Stimulated activated naive CD8-positive, alpha-beta T cell treated with anti-CD3 and anti-CD28 coated beads, Interleukin-15, Interleukin-2, amounts not matched to agents 100 U/mL and 50 U/mL, for 24 hours (primary cell): ENCODE results near the gene SNRPD3.
"Not testable (repeated sequence)": the region's sequence is repeated elsewhere in the genome, so short reads cannot be mapped to it uniquely, and the experiment has no call there.

Experiments
- ATAC-seq: fragments of 150-1000 bp; cut with Tn5 transposase; one replicate; pipeline ENCODE4 v1.10.0; 2021
- DNase-seq: peaks from one replicate; pipeline ENCODE4 v3.0.0; 2021

Gene SNRPD3

DNA sequence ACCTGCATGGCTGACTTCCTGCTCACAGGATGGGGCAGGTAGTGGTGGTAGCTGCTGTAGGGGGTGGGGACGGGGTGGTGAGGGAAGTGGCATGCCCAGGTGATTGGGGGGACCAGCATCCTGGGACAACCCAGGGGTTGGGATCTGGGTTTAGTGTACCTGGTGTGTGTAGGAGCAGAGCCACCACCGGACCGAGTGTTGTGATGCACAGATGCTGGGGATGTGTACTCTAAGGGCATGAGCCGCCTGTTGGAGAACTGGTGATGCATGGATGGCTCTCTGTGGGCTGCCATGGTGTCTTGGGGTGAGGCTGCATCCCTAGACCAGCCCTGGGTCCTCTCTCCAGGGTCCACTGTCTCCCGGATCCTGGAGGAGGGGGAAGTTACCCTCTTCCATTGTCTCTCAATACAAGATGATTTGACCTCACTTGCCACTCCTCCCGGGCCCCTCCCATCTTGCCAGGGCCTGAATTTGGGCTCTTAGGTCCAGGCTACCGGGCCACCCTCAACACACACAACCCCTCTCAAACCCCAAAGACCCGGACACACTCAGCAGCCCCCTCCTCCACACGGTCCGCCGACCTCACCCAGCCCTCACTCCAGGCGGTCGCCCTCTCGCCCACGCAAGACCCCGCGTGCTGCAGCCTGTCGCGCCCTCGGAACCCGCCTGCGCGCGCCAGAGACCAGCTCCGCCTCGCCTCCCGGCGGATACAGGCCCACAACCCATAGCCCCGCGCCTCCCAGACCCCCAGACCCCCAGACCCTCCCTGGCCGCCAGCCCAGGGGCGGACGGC is 36.5 kb downstream of the SNRPD3 start:
- no peak for ATAC-seq

GRCh38 chr22:24592851-24593558 is 37.2 kb downstream of the SNRPD3 start, which contains the start of gene LRRC75B:
Gene LRRC75B (minus strand): TSS chr22:24593073. CDS start chr22:24593039, 34 bp downstream.
- peak; percentile 66 for DNase-seq
- ATAC-seq = peak; percentile 80

More for the DNA sequence above, 36.5 kb downstream of the SNRPD3 start:
- peak; percentile 24 for DNase-seq

GRCh38 chr22:24593559-24593835 is 37.7 kb downstream of the SNRPD3 start:
- DNase-seq, ATAC-seq: not testable (repeated sequence)

DNA sequence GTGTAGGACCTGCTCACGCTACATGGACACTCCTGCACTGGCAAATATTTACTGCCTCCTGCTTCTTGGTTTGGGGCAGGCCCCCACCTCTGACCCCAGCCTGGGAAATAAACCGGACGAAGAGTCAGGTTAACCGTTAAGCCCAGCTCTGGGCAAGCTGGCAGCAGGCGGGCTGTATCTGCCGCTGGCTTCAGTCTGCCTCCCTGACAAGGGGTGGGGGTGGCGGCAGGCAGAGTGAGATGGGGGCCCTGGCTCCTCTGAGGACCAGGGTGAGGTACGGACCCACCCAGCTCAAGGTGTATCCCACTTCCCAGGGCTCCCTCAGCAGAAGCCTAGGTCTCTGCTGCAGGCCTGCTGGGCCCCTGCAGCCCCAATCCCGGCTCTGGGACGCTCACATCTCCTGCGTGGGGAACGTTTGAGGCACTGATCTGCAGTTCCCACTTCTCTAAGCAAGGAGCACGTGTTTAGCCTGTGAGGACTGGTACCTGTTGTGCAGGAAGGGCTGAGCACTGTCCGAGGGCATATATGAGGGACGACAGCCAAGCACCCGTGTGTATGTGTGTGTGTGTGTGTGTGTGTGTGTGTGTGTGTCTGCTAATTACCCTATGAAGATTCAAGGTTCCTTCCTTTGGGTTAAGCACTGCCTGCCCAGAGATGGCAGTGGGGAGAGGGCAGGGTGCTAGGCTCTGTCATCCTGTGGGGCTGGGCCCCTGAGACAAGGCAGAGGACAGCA is 38.2 kb downstream of the SNRPD3 start:
- DNase-seq (no peak), ATAC-seq (no peak)

DNA sequence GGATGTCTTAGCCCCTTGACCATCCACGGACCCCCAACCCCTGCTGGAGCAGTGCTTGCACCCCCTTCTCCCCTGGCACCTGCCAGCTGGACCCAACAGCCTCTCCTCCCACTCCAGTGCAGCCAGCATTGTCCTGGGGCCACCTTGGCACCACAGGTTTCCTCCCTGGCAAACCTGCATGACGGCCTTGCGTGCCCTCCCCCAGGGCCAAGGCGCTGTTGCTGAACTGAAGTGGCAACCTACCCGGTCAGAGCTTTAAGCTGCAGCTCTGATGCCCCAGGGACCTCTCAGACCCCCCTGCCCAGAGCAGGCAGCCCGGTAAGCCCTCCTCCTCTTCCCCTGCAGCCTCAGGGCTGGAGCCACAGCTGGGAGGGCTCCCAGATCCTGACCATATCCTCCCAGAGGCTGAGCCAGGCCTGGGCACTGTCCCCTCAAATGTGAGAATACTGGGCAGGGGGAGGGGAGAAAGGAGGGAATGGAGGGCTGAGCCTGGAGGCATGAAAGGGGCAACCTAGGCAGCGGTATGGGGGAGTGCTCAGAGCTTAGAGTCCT is 38.8 kb downstream of the SNRPD3 start:
- ATAC-seq = no peak
- DNase-seq = no peak

DNA sequence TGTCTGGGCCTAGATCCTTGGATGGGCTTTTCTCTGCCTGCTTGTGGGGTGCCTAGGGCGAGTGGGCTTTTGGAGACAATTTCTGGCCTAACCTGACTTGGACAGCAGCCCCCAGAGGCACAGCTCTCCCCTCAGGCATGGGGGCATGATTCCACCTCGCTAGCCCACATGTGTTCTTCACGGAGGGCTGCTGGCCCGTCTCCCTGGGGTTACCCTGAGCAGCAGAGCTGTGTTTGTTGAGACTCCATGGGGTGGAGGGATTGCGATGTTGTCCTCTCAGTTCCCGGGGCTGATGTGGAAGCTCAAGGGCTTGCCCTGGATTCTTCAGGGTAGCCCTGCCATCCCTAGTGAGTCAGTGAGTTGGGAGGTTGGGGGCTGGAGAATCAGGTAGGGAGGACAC is 39.4 kb downstream of the SNRPD3 start:
- no peak for ATAC-seq
- no peak for DNase-seq

DNA sequence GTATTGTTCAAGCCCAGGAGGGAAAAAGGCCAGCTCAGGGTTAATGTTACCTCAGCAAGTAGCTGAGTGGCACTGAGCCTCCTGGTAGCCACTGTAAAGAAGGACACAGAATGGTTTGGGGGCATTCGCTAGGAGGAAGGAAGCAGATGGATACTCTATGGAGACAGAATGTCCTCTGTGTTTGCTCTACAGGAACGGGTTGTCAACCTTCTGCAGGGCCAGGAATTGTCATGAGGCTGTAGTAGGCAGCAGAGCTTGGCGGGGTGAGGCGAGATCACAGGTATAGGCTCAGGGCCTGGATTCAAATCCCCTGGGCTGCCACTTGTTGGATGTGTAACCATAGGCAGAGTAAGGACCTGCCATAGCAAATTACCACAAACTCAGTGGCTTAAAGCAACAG is 40.1 kb downstream of the SNRPD3 start:
- ATAC-seq (no peak), DNase-seq (no peak)

GRCh38 chr22:24597076-24597475 is 41.3 kb downstream of the SNRPD3 start:
- DNase-seq, ATAC-seq: not testable (repeated sequence)

DNA sequence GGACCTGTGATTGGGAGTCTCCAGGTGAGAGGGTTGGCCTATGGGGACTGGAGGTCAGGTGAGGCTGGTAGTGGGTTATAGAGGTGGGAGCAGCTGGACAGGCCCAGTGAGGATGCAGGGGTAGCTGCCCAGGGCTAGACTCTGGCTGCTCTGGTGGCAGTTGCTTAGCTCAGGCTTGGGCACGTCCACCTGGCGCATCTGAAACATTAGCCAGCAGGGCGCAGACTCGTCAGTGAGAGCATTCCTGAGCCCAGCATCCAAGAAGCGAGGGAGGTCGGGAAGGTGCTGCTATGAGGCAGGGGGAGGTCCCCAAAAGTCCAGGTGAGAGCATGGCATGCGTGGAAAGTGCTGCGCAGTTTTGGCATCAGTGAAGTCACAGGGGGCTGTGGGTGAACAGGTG is 43.7 kb downstream of the SNRPD3 start:
- DNase-seq (no peak), ATAC-seq (no peak)

GRCh38 chr22:24599958-24600715 is 44.3 kb downstream of the SNRPD3 start:
- not testable (repeated sequence) for ATAC-seq, DNase-seq

DNA sequence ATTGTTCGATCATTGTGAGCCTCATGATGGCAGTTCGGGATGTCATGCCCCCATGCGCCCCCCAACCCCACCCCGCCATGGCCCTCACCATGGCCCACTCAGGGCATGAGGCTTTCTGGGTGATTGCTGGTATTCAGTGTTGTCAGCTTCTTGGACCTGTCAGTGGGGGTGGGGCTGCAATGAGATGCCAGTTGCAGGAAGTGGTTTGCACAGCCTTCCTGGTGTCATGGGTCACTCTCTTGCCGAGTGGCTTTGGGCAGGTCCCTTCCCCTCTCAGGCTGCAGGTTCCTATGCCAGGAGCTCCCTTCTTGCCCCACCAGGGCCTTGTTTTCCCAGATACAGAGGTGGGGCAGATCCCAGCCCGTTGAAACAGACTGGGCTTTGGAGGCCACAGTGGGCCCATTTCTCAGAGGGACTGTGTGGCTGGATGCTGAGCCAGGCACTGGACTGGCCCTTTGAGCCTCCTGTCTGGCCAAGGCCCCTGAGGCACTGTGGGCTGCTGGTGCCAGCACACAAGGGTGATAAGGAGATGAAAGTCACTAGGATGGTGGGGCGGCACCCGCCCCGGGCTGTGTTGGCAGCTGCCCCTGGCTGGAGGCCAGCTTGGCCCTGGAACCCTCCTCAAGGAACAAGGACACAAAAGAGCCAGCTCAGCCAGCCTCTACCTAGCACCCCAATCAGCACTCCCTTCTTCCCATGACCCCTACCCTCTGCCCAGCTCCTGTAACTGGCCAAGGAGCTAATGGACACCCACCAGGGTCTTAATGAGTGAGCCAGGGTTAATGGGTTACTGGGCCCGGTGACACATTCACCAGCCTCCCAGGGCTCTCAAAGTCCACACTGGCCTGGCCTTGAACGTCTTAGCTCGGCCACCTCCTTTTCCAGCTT is 45.7 kb downstream of the SNRPD3 start:
- ATAC-seq (no peak), DNase-seq (no peak)

DNA sequence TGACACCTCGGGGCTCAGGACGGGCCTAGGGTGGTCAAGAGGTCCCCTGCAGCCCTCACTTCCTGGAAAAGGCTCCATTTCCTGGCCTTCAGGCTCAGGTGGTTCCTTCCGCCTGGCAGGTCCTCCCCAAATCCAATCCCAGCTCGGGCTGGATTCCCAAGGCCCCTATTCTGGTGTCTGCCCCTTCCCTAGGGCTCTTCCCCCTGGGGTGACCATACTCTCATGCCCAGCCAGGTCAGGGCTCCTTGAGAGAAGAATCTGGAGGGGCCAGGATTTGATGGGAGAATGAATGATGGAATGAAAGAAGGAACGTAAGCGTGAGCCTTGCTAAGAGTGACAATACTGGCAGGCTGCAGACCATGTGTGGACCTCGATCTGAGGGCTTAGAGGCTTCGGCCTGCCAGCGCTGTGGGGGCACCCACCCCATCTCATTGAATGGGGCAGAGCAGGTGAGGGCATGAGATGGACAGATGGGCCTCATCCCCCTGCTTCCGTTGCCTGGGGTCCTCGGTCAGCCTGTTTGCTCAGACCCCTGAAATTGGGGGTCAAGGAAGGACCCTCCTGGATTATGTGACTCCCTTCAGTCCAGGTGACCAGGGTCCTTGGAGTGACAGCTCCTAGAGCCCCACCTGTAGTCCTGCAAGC is 46.4 kb downstream of the SNRPD3 start:
- DNase-seq, ATAC-seq: not testable (repeated sequence)

DNA sequence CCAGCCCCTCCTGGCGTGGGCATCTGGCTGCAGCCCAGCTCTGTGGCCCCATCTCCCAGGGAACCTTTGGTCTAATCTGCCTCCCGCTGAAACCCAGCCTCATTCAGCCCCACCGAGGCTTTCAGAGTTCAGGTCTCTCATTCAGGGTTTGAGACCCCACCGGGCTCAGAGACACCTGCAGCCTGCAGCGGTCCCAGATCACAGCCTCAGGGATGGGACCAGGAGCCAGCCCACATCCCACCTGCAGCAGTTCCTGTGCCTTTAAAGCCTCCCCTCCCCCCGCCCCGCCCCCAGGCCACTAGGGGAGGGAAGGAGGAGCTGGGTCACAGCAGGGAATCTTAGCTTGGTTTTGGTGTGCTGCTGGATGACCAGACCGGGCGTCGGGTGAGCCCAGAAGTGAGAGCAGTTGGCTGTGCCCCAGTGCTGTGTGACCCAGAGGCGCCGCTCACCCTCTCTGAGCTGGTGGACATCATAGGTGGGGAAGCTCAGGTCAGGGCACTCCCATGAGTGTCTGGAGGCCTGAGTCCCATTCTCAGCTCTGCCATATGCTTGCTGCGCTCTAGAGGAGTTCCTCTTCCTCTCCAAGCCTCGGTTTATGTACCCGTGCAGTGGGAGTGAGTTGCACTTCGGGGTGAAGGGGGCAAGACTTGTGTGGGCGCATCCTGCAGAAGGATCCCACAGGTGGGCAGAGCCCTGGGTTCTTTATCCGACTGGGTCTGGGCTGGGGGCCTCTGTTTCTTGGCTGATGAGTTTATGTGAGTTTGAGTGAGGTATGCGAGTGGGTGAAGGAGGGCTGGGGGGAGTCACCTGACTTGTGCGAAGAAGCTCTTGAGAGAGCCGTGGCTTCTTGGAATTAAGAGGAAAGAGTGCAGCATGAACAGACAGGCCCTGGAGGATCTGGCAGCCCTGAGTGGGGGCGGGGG is 47.3 kb downstream of the SNRPD3 start, which contains the start of gene GGT1:
Gene GGT1 (plus strand): TSS at position 347 of the 923 bp plus-strand sequence. CDS start 7,889 bp downstream, outside the sequence.
- ATAC-seq, DNase-seq: not testable (repeated sequence)

GRCh38 chr22:24603770-24604629 is 48.2 kb downstream of the SNRPD3 start:
- ATAC-seq (peak; percentile 37), DNase-seq (peak; percentile 54)

DNA sequence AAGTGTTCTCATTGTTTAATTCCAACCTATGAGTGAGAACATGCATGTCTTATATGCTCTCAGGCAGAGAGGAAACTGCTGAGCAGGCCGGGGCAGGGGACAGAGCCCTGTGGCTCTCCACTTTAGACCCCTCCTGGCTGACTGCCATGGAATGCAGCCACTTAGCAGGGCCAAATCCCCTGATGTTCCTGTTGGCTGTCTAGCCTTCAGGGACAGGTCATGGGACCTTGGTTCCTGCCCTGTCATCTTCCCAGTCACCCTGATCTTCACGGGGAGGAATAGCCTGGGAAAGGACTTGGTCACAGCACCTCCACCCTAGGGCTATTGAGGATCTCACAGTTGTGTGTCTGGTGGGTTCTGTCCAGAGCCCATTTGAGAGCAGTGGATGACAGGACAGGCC is 50.5 kb downstream of the SNRPD3 start:
- not testable (repeated sequence) for ATAC-seq, DNase-seq

- ATAC-seq (peak; percentile 83), DNase-seq (peak; percentile 71)
Measured at GRCh38 chr22:24607429-24607983, 51.7 kb downstream of the SNRPD3 start.

DNA sequence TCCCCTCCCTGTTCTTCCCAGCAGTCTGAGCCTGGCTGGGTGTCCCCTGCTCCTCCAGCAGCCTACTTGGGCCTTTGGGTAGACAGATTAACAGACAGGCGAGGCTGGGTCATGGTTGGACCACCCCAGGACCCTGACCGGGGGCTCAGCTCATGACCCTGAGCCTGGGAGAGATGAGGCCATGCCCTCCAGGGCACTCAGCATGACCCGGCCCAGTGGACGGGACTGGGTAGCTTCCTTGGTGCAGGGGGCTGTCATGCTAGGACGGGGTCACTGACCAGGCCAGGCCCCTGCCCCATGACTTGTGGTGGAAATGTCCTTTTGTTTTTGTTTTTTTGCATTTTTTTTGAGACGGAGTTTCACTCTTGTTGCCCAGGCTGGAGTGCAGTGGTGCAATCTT is 52.5 kb downstream of the SNRPD3 start:
- not testable (repeated sequence) for ATAC-seq, DNase-seq
